Body of pancreas (tissue), 4 donors: ENCODE data around the gene CDK14. TPM values are rescaled to one million over a fixed set of nuclear protein-coding genes. Genes with fewer than 3 reads are reported as not detected.

Experiments used
- ATAC-seq: fragments of 150-250 bp; one replicate; pipeline ENCODE4 v1.9.1; 2016
- DNase-seq, 4 donors: peaks; one replicate each; pipeline ENCODE4 v3.0.0-alpha.2; 2019
- H3K27ac ChIP-seq, 4 donors: fragments of 200-600 bp; sonication (generic); 1 replicate in 3 of 4; 2 replicates in 1 of 4; pipeline versions ENCODE4 v1.5.1 to v1.6.1; 2016 to 2019; ENCODE audit warnings: mild to moderate bottlenecking in 1 of 4, mixed read lengths in 1 of 4, moderate library complexity in 1 of 4
- H3K27me3 ChIP-seq, 2 donors: fragments of 200-600 bp; sonication (generic); one replicate each; pipeline ENCODE4 v1.6.0; 2016; ENCODE audit warnings: mild to moderate bottlenecking in 1 of 2
- H3K36me3 ChIP-seq, 2 donors: fragments of 200-600 bp; sonication (generic); replicated peaks in 1 of 2; 2 replicates each; pipeline ENCODE4 v1.5.1; 2016; ENCODE audit warnings: low read depth in 2 of 2; ENCODE audit not compliant: insufficient read depth in 1 of 2
- H3K4me1 ChIP-seq: fragments of 200-600 bp; sonication (generic); one replicate; pipeline ENCODE4 v1.6.0; 2016
- H3K4me3 ChIP-seq, 2 donors: fragments of 200-600 bp; sonication (generic); 1 replicate in 1 of 2; 2 replicates in 1 of 2; pipeline ENCODE4 v1.5.1; 2016 to 2019
- H3K9me3 ChIP-seq, 3 donors: fragments of 200-600 bp; sonication (generic); 1 replicate in 2 of 3; 2 replicates in 1 of 3; pipeline ENCODE4 v1.5.1; 2016
- POLR2A ChIP-seq, 3 donors: fragments of 450-650 bp; IDR thresholded peaks; one replicate each; pipeline ENCODE4 v1.6.1; 2016; ENCODE audit warnings: antibody characterized with exemption in 3 of 3, mild to moderate bottlenecking in 2 of 3
- WGBS, 2 donors: methylation state at CpG; one replicate each; pipeline ENCODE4 v1.1.5; 2017; 5-methylcytosine and 5-hydroxymethylcytosine counted together
- intact Hi-C: fragments of 100-400 bp; cut with DNase I; formaldehyde crosslinking; loops from one replicate; pipeline ENCODE4 v1.15.1; 2023
- total RNA-seq, 2 donors: library from RNA; depleted of rRNA; stranded (reverse); fragments of >200 nt; gene quantifications; one replicate each; pipeline ENCODE4 v1.1.0, GENCODE V29; 2016
- TF ChIP-seq, protein P1 (sequence below), 7 experiments: fragments of 450-650 bp in 4 of 7; fragments of 200-600 bp in 3 of 7; sonication (generic) in 3 of 7; IDR thresholded peaks; one replicate each; pipeline ENCODE4 v1.5.1; 2016 to 2019; ENCODE audit warnings: antibody characterized with exemption in 7 of 7

The CDK14 gene
- total RNA-seq, 2 donors from 2014 or later: 21.8 to 35.6 TPM

GRCh38 chr7:90624225-90624911, 28.2 kb downstream of the CDK14 start:
- H3K4me3 ChIP-seq: no peak overlapping the region
- no peaks in the 10 kb centered on the region for H3K27me3 ChIP-seq
- DNase-seq: no peak
- H3K36me3 ChIP-seq: no peaks in the 10 kb centered on the region
- intact Hi-C loops: no loop called here
- no peak for ATAC-seq
- H3K27ac ChIP-seq: peak overlapping the region in 1 of 4 donors; percentile 44
- peaks cover 8% of the 10 kb centered on the region for H3K4me1 ChIP-seq
- WGBS, 2 donors: 74 to 77% methylated on average over 5 of the region's 5 CpGs
- H3K9me3 ChIP-seq: no peaks in the 10 kb centered on the region
- no peak for TF ChIP-seq POLR2A (IDR thresholded peaks at IDR 0.05)
- TF ChIP-seq, protein P1, sequence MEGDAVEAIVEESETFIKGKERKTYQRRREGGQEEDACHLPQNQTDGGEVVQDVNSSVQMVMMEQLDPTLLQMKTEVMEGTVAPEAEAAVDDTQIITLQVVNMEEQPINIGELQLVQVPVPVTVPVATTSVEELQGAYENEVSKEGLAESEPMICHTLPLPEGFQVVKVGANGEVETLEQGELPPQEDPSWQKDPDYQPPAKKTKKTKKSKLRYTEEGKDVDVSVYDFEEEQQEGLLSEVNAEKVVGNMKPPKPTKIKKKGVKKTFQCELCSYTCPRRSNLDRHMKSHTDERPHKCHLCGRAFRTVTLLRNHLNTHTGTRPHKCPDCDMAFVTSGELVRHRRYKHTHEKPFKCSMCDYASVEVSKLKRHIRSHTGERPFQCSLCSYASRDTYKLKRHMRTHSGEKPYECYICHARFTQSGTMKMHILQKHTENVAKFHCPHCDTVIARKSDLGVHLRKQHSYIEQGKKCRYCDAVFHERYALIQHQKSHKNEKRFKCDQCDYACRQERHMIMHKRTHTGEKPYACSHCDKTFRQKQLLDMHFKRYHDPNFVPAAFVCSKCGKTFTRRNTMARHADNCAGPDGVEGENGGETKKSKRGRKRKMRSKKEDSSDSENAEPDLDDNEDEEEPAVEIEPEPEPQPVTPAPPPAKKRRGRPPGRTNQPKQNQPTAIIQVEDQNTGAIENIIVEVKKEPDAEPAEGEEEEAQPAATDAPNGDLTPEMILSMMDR (IDR thresholded peaks at IDR 0.05): no peak

GRCh38 chr7:90625051-90625450, 28.9 kb downstream of the CDK14 start:
- H3K4me1 ChIP-seq: peaks cover 8% of the 10 kb centered on the region
- no peaks in the 10 kb centered on the region for H3K9me3 ChIP-seq
- intact Hi-C loops: no loop called here
- H3K36me3 ChIP-seq: no peaks in the 10 kb centered on the region
- no peaks in the 10 kb centered on the region for H3K27me3 ChIP-seq
- no peak overlapping the region for H3K4me3 ChIP-seq
- WGBS, 2 donors: 87 to 92% methylated on average over 5 of the region's 5 CpGs
- ATAC-seq: no peak
- H3K27ac ChIP-seq: peak overlapping the region in 1 of 4 donors; percentile 58
- TF ChIP-seq POLR2A (IDR thresholded peaks at IDR 0.05): no peak
- TF ChIP-seq, protein P1 (IDR thresholded peaks at IDR 0.05): no peak
- DNase-seq: no peak

DNA sequence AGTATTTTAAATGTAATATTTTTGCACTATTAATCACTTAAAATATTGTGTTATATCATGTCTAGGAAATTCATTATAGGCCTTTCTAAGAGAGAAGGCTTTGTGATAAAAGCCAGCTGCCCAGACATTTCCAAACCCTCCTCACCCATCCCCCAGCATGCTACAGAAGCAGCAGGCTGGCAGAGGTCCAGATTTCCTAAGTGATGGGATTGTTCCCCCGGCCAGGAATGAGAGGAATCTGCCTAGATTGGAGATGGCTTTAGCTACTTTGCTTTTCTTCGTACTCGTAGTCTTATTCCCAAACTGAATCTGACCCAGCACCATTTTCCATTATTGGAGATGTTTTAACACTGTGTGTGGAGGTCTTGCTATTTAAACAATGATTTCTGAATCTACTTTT, 29.4 kb downstream of the CDK14 start:
- intact Hi-C loops: no loop called here
- DNase-seq (peak; percentile 29 to 58 (median 45)), ATAC-seq (no peak)
- Histone ChIP-seq H3K36me3 (no peaks in the 10 kb centered on the region), H3K4me3 (no peak overlapping the region), H3K4me1 (peaks cover 8% of the 10 kb centered on the region), H3K27ac (peak overlapping the region in 3 of 4 donors; percentile 32 to 58 (median 51)), H3K9me3 (no peaks in the 10 kb centered on the region), H3K27me3 (no peaks in the 10 kb centered on the region)
- 52 to 56% methylated on average over 3 of the region's 3 CpGs for WGBS, 2 donors
- no peak for TF ChIP-seq POLR2A (IDR thresholded peaks at IDR 0.05)
- TF ChIP-seq, protein P1 (IDR thresholded peaks at IDR 0.05): no peak

GRCh38 chr7:90626013-90626412, 29.9 kb downstream of the CDK14 start:
- Histone ChIP-seq H3K36me3 (no peaks in the 10 kb centered on the region), H3K4me3 (no peak overlapping the region), H3K4me1 (peaks cover 8% of the 10 kb centered on the region), H3K27me3 (no peaks in the 10 kb centered on the region), H3K27ac (peak overlapping the region in 3 of 4 donors; percentile 32 to 58 (median 51)), H3K9me3 (no peaks in the 10 kb centered on the region)
- intact Hi-C loops: no loop called here
- WGBS, 2 donors: 52 to 61% methylated on average over 3 of the region's 3 CpGs
- DNase-seq: no peak
- no peak for TF ChIP-seq POLR2A (IDR thresholded peaks at IDR 0.05)
- TF ChIP-seq, protein P1 (IDR thresholded peaks at IDR 0.05): no peak
- peak; percentile 79 for ATAC-seq
